T-helper 1 cell (primary cell): ENCODE results near the gene KIAA1217.
"Not testable (repeated sequence)": the region's sequence is repeated elsewhere in the genome, so short reads cannot be mapped to it uniquely, and the experiment has no call there.

Source experiments
- DNase-seq, 5 donors: peaks; one replicate each; pipeline ENCODE4 v3.0.0-alpha.2; 2012 to 2020

Gene KIAA1217

DNA sequence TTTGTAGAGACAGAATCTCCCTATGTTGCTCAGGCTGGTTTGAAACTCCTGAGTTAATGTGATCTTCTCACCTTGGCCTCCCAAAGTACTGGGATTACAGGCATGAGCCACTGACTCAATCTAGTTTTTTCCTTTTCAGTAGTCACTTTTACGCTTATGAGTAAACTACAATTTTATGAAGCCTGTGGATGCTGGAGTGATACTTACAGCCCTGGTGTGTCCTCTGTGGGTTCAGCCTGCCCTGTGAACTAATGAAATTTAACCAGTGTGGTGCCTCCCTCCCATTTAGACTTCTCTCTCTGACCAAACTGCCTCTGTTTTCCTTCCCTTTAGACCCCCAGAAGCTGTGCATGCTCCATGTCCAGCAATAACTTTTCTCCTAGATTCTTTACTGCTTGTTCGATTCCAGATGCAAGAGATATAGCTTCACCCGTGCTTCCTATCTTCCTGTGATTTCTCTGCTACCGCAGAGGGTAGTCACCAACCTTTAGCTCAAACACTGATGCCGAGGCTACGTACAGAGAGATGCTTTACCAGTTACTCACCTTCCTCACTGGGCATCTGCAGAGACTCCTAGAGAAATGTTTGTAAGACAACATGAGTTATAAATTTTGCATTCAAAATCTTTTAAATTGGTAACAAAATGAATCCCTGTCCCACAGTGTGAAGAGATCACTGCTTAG lies 90.8 kb downstream of the KIAA1217 start:
- DNase-seq = no peak

- DNase-seq = no peak
Measured at GRCh38 chr10:24303522-24304310, 94.8 kb downstream of the KIAA1217 start.

DNA sequence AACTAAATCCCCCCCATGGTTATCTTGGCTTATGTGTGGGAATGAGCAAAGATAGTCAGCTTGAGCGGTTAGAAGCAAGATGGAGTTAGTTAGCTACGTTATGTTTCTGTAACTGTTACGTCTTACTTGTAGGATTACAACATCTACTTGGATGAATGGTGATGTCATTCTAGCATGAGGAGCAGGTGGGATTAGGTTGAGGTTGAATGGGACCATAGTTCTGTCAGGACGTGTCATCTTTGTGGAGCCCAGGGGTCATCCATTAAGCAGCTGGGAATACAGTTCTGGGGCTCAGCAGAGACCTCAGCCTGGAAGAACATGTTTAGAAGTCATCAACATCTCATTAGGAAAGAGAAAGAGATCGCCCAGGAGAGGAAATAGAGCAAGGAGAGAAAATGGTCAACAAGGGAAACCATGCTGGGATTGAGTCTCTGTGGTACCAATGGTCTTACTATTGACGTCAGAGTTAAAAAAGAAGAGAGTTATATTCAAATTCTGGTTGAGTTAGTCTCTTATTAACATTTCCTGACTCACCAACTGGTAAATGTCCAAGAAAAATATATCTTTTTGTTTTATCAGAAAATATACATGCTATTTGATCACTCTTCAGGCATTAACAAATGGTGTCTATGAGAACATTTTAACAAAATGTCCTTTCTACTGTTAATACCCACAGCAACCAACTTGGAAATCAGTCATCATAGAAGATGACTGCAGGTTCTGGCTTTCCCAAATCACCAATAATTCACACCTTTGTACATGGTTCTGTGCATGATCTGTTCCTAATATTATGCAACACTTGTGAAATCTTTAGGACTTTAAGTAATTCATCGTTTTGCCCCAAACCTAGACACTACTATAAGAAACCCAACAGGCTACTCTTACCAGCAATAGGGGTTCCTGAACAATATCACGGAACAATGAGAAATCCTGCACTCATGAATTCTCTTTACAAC lies 96.9 kb downstream of the KIAA1217 start:
- DNase-seq = no peak

DNA sequence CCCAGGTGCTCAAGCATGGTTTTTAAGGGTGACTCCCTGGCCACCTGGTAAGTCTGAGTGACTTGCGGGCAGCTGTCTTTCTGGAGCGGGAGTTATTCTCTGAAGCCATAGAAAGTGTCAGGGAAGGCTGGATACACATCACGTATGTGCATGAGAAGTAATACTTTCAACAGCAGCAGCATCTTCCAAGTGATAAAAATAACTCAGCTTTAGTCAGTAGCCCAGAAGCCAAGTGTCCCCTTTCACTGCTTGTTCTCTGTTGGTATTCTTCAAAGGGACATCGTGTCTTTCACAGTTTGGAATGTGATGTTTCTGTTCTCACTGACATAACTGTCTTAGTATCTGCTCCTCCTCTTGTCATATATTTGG lies 97.6 kb downstream of the KIAA1217 start:
- no peak for DNase-seq

DNA sequence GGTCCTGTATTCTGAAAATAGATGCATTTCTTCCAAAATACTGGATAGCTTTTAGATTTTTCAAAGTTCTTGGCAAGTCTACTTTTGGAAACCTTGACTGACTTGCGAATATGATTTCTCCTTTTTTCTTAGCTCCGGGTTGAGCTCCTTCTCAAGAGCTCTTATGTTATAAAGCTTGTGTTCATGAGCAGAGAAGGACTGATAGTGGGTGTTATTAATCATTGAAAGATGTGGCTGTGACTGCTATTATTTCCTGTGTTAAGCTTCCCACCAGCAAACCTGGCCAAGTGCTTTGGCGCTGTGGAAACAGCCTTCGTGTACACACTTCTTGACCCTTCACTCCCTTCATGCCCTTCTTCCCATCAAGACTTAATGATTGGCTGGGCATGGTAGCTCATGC lies 98.2 kb downstream of the KIAA1217 start:
- no peak for DNase-seq

- DNase-seq = no peak
Measured at GRCh38 chr10:24307696-24308485, 99.0 kb downstream of the KIAA1217 start.

- DNase-seq = no peak
Measured at GRCh38 chr10:24310104-24310503, 101.2 kb downstream of the KIAA1217 start.

GRCh38 chr10:24311888-24312287 lies 103.0 kb downstream of the KIAA1217 start:
- no peak for DNase-seq

DNA sequence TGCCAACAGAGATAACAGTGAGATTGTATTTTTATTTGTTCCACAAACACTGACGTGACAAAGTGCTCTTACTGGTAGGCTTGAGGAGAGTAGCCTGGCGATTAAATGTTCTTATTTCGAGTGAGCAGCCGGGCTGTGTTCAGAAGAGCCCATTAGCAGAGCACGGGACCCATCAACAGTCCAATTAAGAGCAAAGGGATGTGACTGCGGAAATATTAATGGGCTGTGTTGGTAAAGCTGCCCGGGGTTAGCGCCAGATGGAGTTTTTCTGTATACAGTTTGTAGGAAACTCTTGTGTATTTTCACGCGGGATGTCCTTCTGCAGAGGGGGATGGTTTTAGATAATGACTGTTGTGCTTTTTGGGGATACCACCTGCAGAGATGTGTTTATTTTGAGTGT lies 104.3 kb downstream of the KIAA1217 start:
- no peak for DNase-seq

DNA sequence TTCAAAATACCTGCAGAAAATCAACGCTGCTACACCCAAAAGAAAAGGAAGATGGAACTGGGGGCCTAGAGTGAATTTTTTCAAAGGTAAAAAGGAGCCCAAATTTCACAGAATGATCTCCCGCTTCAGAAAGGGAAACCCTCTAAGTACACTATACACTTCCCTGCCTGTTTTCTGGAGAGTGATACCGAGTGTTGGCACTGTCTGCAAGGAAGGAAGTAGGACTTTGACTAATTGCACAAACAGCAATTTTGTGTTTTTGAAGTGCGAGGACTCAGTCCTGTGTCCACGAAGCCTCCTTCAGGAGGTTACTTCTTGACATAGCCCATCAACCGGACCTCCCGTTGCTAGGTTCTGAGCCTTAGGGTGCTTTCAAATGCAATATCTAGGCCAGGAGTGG lies 106.3 kb downstream of the KIAA1217 start:
- no peak for DNase-seq

DNA sequence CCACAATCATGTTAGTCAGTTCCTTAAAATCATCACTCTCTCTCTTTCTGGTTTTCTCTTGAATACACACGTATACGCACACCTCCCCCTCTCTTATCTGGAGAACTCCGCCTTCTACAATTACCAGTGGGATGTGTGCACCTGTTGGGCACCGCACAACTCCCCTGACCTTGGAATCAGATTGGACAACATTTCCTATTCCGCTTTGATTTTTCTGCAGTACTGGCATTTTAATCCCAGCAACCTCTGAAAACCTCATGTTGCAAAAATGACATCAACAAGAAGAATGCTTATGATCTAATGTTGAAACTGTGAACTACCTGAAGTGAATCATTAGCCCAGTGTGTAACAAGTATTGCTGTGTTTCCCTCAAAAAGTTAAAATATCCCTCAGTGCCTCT lies 109.6 kb downstream of the KIAA1217 start:
- DNase-seq = no peak

- DNase-seq = no peak
Measured at GRCh38 chr10:24320373-24320772, 111.4 kb downstream of the KIAA1217 start.

GRCh38 chr10:24324651-24325050 lies 115.7 kb downstream of the KIAA1217 start:
- no peak for DNase-seq

DNA sequence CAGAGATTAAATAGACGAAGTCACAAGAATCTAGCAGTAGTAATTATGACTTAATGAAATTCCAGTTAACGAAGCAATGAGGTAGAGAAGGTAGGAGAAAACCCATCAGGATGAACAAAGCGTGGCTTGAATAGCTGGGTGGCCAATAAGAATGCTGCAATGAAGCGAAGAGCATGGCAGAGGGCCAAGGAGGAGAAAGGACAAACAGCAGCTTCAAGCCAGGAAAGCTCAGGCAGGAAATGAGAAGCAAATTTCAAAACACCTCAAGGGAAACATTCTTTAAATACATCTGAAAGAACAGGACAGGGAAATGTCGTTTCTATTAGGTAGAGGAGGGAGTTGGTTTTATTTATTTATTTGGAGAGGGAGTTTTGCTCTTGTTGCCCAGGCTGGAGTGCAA lies 122.5 kb downstream of the KIAA1217 start:
- DNase-seq = no peak

- DNase-seq = no peak
Measured at GRCh38 chr10:24333736-24334135, 124.8 kb downstream of the KIAA1217 start.

DNA sequence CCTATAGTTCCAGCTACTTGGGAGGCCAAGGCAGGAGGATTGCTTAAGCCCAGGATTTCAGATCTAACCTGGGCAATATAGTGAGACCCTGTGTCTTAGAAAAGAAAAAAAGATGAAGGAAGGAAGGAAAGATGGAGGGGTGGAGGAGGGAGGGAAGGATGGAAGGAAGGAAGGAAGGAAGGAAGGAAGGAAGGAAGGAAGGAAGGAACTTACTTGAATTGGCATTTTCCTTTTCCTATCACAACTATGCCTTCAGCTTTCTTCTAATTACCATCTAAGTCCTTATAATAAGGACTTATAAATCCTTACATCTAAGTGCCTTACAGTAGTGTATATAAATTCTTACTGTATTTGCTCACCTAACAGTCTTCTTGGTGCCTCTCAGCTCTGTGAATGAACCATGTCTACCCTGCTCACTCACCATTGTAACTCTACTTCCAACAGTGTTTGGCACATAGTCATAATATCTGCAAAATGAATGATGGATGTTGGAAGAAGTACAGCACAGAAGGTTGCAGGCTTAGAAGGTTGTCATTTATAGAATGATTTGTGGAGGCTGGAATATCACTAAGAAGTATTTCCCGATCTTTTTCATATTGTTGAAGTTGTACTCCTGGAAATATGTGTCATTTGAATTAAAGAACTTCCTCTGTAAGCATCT lies 125.5 kb downstream of the KIAA1217 start:
- no peak for DNase-seq

- not testable (repeated sequence) for DNase-seq
Measured at GRCh38 chr10:24337723-24338122, 128.8 kb downstream of the KIAA1217 start.

- no peak for DNase-seq
Measured at GRCh38 chr10:24339387-24339786, 130.4 kb downstream of the KIAA1217 start.

- no peak for DNase-seq
Measured at GRCh38 chr10:24340446-24340845, 131.5 kb downstream of the KIAA1217 start.

- DNase-seq = no peak
Measured at GRCh38 chr10:24340883-24341282, 131.9 kb downstream of the KIAA1217 start.

GRCh38 chr10:24341371-24341770 lies 132.4 kb downstream of the KIAA1217 start:
- DNase-seq = no peak

- no peak for DNase-seq
Measured at GRCh38 chr10:24341897-24342296, 133.0 kb downstream of the KIAA1217 start.
